Choroid plexus epithelial cell (primary cell): ENCODE results near the gene TMX4.

Experiments
- DNase-seq: peaks from one replicate; pipeline ENCODE4 v3.0.0-alpha.2; 2010; ENCODE audit warnings: low read depth
- H3K4me3 ChIP-seq: 2 replicates; pipeline ENCODE4 v1.5.1; 2011; ENCODE audit warnings: low read depth, mild to moderate bottlenecking, control low read depth, low read length, moderate library complexity
- CTCF ChIP-seq: conservative IDR thresholded peaks from 2 replicates; pipeline ENCODE4 v1.5.1; 2011; ENCODE audit warnings: low read depth, mild to moderate bottlenecking, control low read depth, inconsistent platforms, low read length, moderate library complexity

TMX4 gene

GRCh38 chr20:8002056-8002455, 17.5 kb downstream of the TMX4 start:
- DNase-seq = no peak

GRCh38 chr20:8000796-8001195, 18.8 kb downstream of the TMX4 start:
- H3K4me3 ChIP-seq = no peak overlapping the region
- DNase-seq = no peak
- no peak for TF ChIP-seq CTCF

More at GRCh38 chr20:8002056-8002455, 17.5 kb downstream of the TMX4 start:
- no peak overlapping the region for H3K4me3 ChIP-seq
- no peak for TF ChIP-seq CTCF

GRCh38 chr20:7996898-7997297, 22.7 kb downstream of the TMX4 start:
- no peak overlapping the region for H3K4me3 ChIP-seq
- no peak for DNase-seq
- no peak for TF ChIP-seq CTCF

GRCh38 chr20:7994809-7995208, 24.8 kb downstream of the TMX4 start:
- no peak overlapping the region for H3K4me3 ChIP-seq
- no peak for DNase-seq
- TF ChIP-seq CTCF = no peak

- no peak for TF ChIP-seq CTCF
- H3K4me3 ChIP-seq = no peak overlapping the region
- no peak for DNase-seq
Measured at GRCh38 chr20:7993703-7994102, 25.9 kb downstream of the TMX4 start.

- H3K4me3 ChIP-seq = no peak overlapping the region
- no peak for TF ChIP-seq CTCF
- no peak for DNase-seq
Measured at GRCh38 chr20:7993238-7993637, 26.3 kb downstream of the TMX4 start.

- no peak for TF ChIP-seq CTCF
- no peak overlapping the region for H3K4me3 ChIP-seq
- DNase-seq = no peak
Measured at GRCh38 chr20:7990385-7990784, 29.2 kb downstream of the TMX4 start.
